Umbilical cord (tissue), 2 donors: ENCODE results near the gene TBCD. TPM values are rescaled to one million over a fixed set of nuclear protein-coding genes. Genes with fewer than 3 reads are reported as not detected.

Experiments
- DNase-seq: peaks from one replicate; pipeline ENCODE4 v3.0.0-alpha.2; 2015; ENCODE audit warnings: low spot score
- total RNA-seq: library from RNA; depleted of rRNA; stranded (reverse); fragments of >200 nt; gene quantifications from one replicate; pipeline ENCODE4 v1.2.3, GENCODE V29; 2014; ENCODE audit warnings: low replicate concordance; ENCODE audit not compliant: insufficient read depth

TBCD gene
- 25.8 TPM for total RNA-seq

GRCh38 chr17:82751571-82752370 lies at the start of gene TBCD:
TBCD (plus strand) TSS chr17:82752065; CDS start chr17:82752194, 129 bp downstream.
- peak; percentile 89 for DNase-seq

DNA sequence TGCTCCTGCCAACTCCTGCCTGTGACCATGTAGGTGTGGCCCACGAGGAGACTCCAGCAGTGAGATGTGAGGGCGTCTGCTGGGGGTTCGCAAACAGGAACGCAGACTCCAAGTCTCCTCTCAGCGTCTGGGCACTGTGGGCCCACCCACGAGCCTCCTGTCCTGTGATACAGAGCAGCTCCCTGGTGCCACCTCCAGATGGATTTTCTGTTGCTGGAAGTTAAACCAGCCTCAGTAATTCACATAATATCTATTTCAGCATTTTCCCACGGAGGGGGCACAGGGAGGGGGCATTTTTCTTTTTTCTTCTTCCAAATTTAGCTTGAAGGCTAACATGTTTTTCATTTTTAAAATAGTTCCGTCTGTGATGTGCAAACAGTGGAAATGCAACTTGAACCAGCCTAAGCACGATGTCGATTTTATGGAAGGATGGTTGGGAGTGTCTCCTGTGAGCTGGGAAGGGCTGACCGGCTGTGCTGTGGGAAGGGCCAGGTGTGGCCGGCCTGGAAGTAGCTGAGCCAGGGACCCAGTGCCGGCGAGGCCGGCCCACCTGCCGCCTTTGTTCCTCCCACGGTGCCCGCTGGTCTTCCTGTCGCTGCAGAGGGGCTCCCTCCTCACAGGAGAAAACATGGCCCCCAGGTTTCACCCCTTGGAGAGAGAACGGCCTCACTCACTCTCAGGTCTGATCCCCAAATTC lies 49.5 kb upstream of the TBCD start:
- DNase-seq = peak; percentile 72

DNA sequence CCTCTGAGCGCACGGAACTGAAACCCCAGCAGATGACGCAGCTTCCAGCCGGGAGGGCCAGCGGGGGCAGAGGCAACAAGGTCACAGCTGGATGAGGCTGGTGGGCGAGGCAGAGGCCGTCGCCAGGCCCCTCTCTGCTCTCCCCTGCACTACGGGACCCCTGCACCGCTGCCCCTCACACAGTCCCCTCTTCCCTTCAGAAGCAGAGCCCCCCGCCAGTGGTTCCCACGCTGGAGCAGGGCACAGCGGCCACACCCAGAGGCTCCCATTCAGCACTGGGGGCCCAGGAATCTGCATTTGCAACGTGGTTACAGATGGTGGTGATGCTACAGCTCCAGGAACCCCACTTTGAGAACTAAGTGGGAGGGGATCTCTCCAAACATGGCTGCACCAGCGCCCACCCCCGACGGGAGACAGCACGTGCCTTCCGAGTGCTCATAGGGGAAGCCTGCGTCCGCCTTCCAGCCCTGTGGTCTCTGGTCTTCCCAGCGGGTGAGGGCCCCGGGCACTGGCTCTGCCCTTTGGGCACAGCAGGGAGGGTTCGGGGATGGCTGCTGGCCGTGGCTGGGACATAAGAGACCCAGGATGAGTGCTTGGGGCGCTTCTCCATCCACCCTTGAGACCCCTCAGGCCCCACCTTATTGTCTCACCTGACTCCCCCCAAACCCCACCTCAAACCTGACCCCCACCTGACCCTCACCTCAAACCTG lies 48.7 kb upstream of the TBCD start:
- DNase-seq = no peak

DNA sequence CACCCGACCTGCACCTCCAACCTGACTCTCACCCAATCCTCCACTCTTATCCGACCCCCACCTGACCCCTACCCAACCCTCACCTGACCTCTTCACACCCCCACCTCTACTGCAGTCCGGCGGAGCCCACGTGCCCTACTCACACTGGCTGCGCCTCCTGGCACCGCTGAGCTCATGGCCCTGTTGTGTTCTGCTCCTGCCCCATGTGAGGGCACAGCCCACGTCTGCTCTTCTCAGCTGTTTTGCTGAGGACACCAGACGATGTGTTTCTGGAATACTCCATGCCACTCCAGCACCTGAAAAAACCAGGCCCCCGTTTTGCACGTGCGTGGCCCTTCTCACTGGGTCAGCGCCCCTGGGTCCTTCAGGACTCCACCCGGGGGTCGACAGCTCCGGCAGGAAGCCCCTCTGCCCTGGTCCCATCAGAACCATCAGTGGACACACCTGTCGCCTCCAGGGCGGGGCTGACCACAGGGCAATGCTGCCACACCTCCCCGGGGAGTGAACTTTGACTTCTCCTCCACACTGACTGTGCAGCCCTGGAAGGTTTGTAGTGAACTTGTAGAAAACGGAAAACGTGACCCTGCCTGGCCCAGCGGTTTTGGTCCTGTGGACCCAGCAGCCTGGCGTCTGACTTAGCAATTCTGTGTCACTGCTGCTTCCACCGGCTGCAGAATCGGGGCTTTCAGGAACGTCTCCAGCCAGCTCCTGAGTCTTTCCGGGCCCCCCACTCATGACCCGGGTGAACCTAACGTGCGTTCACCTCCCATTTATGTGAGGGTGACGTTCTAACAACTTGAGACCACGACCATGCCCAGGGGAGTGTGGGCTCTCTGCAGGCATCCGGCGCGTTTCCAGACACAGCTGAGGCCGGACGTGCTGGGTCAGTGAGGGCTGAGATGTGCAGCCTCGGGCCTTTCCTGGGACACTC lies 47.7 kb upstream of the TBCD start:
- no peak for DNase-seq

DNA sequence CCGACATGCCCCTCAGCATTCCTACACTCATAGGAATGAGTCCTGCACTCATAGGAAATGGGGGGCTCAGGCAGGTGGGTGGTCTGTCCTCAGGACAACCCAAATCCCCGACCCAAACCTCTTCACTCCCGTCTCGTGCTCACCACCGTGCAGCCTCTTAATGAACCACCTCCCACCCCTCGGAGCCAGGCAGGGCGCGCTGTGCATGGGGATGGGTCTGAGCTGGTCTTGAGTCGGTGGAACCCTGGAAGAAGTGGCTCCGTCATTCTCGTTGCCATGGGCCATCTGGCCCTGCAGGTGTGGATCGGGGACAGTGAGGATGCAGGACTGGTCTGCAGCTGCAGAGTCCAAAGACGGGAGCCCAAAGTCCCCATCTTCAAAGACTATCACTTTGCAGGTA lies 47.0 kb upstream of the TBCD start:
- DNase-seq = no peak

DNA sequence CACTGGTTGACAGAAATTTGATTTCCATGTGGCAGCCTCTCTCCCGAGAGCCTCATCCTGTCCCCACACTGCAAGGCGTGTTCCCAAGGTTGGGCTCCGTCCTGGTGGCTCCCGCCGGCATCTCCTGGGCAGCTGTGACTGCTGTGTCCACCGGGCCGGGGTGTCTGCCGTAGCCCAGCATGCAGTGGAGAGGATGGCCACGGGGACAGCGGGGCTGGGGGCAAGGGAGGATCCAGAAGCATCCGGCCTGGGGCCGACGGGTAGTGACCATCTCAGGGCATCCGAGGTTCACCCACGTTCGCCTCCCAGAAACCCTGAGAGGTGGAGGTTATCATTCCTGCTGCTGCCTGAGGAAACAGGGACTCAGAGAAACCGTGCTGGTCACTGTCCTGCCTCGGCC lies 46.1 kb upstream of the TBCD start:
- DNase-seq = no peak

GRCh38 chr17:82709024-82709675 lies 42.7 kb upstream of the TBCD start:
- no peak for DNase-seq

DNA sequence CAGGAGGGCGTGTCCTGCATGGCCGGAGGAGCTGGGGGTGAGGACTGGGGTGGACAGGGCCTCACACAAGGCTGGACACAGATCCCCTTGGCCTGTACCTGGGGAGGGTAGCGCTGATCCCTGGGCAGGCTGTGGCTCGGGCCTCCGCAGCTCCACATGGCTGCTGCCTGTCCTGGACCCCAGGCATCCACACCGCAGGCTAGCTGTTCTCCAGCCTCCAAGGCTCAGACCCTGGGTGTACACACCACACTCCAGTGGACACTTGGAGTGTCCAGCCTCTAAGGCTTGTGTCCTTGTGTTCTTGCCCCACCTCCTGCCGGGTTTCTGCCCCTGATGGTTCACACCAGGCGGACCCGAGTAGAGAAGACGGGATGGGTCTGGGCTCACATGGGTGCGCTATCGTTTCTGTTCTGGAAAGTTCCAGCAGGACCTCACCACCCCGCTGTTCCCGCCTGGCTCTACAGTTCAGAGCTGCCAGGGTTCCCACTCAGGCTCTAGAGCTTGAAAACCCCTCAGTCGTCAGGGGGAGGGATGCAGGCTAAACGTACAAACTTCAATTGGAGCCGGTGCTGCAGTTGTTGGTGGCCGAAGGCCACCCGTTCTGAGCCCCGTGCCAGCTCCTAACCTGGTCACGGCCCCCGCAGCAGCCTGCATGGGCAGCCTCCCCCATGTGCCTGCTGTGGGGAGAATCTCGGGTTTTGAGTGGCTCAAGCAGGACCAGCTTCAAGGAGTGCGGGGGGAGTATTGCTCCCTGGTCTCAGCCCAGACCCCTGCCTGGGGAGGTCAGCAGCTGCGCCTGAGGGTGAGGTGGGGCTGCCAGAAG lies 42.0 kb upstream of the TBCD start:
- no peak for DNase-seq

GRCh38 chr17:82710499-82711232 lies 41.2 kb upstream of the TBCD start:
- DNase-seq = no peak

GRCh38 chr17:82713071-82713723 lies 38.7 kb upstream of the TBCD start:
- no peak for DNase-seq

GRCh38 chr17:82716203-82717010 lies 35.5 kb upstream of the TBCD start, which contains the start of gene FN3KRP:
FN3KRP (plus strand) TSS chr17:82716706; CDS start chr17:82716756, 50 bp downstream.
- peak; percentile 93 for DNase-seq

DNA sequence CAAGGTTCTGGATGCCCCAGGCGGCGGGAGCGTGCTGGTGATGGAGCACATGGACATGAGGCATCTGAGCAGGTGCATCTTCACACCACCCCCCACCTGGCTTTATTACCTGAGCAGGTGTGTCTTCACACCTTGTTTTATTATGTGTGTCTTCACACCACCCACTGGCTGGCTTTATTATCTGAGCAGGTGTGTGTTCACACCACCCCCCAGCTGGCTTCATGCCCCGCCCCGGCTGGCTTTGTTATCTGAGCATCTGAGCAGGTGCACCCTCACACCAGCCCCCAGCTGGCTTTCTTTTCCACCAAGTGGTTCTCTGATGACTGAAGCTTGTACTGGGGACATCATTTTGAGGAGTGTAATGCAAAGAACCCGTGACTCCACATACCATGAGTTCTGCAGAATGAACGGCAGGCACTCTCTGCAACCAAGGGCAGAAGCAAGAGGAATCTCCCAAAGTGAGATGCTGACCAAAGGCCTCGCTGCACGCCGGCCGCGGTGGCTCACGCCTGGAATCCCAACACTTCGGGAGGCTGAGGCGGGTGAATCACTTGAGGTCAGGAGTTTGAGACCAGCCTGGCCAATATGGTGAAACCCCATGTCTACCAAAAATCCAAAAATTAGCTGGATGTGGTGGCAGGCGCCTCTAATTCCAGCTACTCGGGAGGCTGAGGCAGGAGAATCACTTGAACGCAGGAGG lies 32.7 kb upstream of the TBCD start:
- no peak for DNase-seq

- DNase-seq = no peak
These were observed 31.7 kb upstream of the TBCD start for GRCh38 chr17:82720204-82720603.

- no peak for DNase-seq
These were observed 29.4 kb upstream of the TBCD start for GRCh38 chr17:82722341-82723013.

GRCh38 chr17:82723169-82723807 lies 28.6 kb upstream of the TBCD start:
- DNase-seq = no peak

DNA sequence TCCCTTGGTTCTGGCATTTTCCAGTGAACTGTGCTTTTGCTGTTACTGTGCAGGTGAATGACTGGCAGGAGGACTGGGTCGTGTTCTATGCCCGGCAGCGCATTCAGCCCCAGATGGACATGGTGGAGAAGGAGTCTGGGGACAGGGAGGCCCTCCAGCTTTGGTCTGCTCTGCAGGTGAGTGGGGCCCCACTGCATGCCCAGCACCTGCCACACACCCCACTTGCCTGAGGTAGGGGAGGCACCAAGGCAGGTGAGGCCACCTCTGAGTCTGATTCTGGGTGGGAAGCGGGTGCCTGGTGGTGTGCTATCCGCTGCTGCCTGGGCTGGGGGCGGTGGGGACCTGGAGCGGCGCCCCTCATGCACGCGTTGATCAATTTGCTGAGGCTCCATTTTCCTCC lies 25.4 kb upstream of the TBCD start:
- no peak for DNase-seq
